Adipocyte (in vitro differentiated cells): Measurements from ENCODE around the gene DGKZ.
"Not testable (repeated sequence)": the region's sequence is repeated elsewhere in the genome, so short reads cannot be mapped to it uniquely, and the experiment has no call there.

ENCODE experiments used
- DNase-seq: peaks from one replicate; pipeline ENCODE4 v3.0.0-alpha.2; 2015; ENCODE audit warnings: low read depth
- H3K27me3 ChIP-seq: replicated peaks from 2 replicates; pipeline ENCODE4 v1.7.0; 2013; ENCODE audit warnings: mild to moderate bottlenecking, low read length, moderate library complexity; ENCODE audit not compliant: control insufficient read depth, insufficient read depth
- H3K36me3 ChIP-seq: 2 replicates; pipeline ENCODE4 v1.7.0; 2013; ENCODE audit warnings: low read length, mild to moderate bottlenecking, moderate library complexity; ENCODE audit not compliant: control insufficient read depth, insufficient read depth, severe bottlenecking
- H3K4me1 ChIP-seq: 2 replicates; pipeline ENCODE4 v1.7.0; 2013; ENCODE audit warnings: mild to moderate bottlenecking, low read length, moderate library complexity; ENCODE audit not compliant: control insufficient read depth, insufficient read depth
- H3K4me3 ChIP-seq: 2 replicates; pipeline ENCODE4 v1.7.0; 2013; ENCODE audit warnings: mild to moderate bottlenecking, low read length, moderate library complexity
- H3K9ac ChIP-seq: 2 replicates; pipeline ENCODE4 v1.7.0; 2013; ENCODE audit warnings: mild to moderate bottlenecking, low read length, moderate library complexity
- H3K9me3 ChIP-seq: 2 replicates; pipeline ENCODE4 v1.7.0; 2013; ENCODE audit warnings: mild to moderate bottlenecking, low read length, moderate library complexity; ENCODE audit not compliant: control insufficient read depth

Gene DGKZ

DNA sequence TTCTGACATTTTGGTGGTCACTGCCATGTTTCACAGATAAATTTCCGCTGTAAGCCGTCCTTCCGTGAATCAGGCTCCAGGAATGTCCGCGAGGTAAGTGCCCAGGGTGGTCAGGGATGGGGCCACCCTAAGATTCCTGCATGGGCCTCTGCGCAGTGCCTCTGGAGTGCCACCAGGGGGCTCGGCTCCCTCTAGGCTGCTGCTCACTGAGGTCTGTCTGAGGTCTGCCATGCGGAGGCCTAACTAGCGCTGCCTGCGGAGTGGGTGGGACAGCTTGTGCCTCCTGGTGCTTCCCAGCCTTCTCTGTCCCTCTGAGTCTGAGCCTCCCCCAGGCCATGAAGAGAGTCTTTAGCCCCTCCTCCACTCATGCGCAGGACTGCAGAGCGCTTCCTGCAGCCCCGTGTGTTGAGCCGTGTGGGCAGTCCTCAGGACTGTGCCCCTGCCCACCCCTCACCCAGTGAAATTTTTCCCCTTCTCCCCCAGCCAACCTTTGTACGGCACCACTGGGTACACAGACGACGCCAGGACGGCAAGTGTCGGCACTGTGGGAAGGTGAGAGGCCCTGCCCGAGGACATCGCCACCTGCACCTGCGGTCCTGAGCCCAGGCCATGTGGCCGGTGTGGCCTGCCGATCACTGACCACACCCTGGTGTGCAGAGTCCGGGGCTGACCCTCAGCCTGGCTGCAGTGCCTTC is 22.3 kb downstream of the DGKZ start:
- H3K36me3 ChIP-seq: peaks cover 33% of the 10 kb centered on the region
- DNase-seq: peak; percentile 87
- H3K9ac ChIP-seq: no peak overlapping the region
- no peaks in the 10 kb centered on the region for H3K9me3 ChIP-seq
- H3K4me3 ChIP-seq: no peak overlapping the region
- no peaks in the 10 kb centered on the region for H3K4me1 ChIP-seq
- H3K27me3 ChIP-seq: no peaks in the 10 kb centered on the region

DNA sequence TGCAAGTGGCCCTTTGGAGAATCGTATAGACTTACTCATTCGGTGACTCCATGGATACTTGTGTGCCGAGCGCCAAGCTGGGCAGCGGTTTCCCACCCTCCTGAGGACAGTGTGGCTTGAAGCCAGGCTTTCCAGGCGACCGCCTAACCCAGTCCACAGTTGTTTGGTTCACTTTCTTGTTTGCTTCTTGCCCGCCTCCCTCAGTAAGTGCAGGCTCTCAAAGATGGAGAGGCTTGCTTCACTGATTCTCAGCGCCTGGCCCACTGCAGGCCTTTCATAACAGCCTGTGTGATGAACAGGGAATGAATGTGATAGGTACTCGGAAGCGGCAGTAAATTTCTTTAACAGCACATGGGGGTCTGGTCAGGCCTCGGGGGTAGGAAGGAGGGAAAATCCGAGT is 23.0 kb downstream of the DGKZ start:
- H3K9ac ChIP-seq: no peak overlapping the region
- no peaks in the 10 kb centered on the region for H3K4me1 ChIP-seq
- H3K27me3 ChIP-seq: no peaks in the 10 kb centered on the region
- no peak for DNase-seq
- no peak overlapping the region for H3K4me3 ChIP-seq
- peaks cover 40% of the 10 kb centered on the region for H3K36me3 ChIP-seq
- H3K9me3 ChIP-seq: no peaks in the 10 kb centered on the region

DNA sequence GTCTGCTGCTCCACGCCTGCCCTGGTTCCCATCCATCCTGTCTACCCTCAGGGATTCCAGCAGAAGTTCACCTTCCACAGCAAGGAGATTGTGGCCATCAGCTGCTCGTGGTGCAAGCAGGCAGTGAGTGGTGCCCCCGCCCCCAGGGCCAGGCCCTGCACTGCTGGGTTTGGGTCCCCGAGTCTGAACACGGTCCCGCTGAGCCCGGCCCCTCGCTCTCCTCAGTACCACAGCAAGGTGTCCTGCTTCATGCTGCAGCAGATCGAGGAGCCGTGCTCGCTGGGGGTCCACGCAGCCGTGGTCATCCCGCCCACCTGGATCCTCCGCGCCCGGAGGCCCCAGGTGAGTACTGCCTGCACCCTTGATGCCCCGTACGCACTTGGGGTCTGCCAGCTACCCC is 24.0 kb downstream of the DGKZ start:
- not testable (repeated sequence) for H3K9me3 ChIP-seq, H3K4me3 ChIP-seq, DNase-seq, H3K4me1 ChIP-seq, H3K27me3 ChIP-seq, H3K9ac ChIP-seq
- peaks cover 47% of the 10 kb centered on the region for H3K36me3 ChIP-seq

DNA sequence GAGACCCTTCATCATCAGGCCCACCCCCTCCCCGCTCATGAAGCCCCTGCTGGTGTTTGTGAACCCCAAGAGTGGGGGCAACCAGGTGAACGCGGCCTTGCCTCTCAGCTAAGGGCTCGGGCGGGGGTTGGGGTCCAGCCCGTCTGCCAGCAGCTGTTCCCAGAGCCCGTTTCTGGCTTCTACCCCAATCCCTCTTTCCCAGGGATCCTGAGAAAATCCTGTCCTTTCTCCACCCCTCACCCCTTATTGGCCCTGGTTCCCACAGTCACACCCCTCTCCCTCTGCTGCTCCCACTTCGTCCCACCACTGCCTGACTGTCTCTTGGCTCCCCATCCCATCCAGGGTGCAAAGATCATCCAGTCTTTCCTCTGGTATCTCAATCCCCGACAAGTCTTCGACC is 24.8 kb downstream of the DGKZ start:
- no peak for DNase-seq
- H3K9ac ChIP-seq: no peak overlapping the region
- H3K9me3 ChIP-seq: no peaks in the 10 kb centered on the region
- peaks cover 52% of the 10 kb centered on the region for H3K36me3 ChIP-seq
- H3K4me1 ChIP-seq: no peaks in the 10 kb centered on the region
- no peaks in the 10 kb centered on the region for H3K27me3 ChIP-seq
- no peak overlapping the region for H3K4me3 ChIP-seq

DNA sequence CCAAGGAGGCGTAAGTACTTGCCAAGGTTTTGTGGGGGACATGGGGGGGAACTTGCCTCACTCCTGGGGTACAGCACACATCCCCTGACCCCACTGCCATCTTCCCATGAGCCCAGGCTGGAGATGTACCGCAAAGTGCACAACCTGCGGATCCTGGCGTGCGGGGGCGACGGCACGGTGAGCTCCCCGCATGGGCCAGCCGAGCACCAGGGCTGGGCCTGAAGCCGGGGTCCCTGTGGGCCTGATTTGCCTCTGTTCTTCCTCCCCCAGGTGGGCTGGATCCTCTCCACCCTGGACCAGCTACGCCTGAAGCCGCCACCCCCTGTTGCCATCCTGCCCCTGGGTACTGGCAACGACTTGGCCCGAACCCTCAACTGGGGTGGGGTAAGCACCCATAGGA is 25.2 kb downstream of the DGKZ start:
- not testable (repeated sequence) for H3K4me3 ChIP-seq, DNase-seq, H3K4me1 ChIP-seq, H3K9me3 ChIP-seq, H3K9ac ChIP-seq, H3K27me3 ChIP-seq
- H3K36me3 ChIP-seq: peaks cover 56% of the 10 kb centered on the region

DNA sequence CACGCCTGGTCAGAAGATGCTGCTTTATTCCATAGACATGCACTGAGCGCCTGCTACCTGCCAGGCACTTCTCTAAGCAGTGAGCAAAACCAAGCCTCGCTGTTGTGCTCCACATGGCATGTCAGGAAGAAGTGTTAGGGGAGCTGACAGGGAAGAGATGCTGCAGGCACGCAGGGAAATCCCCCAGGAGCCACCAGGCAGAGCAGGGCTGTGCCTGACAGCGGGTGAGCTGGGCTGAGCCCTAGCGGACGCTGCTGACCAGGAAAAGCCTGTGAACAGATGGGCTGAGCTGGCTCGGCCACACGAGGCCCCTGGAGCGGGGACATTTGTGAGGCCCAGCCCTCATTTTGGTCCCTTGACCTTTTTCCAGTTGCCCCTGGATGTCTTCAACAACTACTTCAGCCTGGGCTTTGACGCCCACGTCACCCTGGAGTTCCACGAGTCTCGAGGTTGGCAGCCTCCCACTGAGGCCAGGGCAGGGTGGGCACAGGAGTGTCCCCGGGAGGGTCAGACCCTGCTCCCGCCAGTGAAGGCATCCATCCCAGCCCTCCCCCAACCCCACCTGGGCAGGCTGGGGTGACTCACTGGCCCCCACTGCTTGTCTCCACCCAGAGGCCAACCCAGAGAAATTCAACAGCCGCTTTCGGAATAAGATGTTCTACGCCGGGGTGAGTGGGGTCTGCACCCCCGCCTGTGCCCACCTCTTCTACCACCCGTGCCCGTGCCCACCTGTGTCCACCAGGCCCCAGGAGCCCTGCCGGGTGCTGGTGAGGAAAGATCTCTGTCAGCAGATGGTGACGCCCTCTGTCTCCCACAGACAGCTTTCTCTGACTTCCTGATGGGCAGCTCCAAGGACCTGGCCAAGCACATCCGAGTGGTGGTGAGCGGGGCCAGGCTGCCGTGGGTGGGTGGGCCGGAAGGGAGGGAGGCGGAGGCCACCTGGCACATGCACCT is 26.8 kb downstream of the DGKZ start:
- Histone ChIP-seq H3K9ac (no peak overlapping the region), H3K4me3 (no peak overlapping the region), H3K9me3 (no peaks in the 10 kb centered on the region), H3K36me3 (peaks cover 51% of the 10 kb centered on the region), H3K27me3 (no peaks in the 10 kb centered on the region), H3K4me1 (no peaks in the 10 kb centered on the region)
- DNase-seq: no peak

DNA sequence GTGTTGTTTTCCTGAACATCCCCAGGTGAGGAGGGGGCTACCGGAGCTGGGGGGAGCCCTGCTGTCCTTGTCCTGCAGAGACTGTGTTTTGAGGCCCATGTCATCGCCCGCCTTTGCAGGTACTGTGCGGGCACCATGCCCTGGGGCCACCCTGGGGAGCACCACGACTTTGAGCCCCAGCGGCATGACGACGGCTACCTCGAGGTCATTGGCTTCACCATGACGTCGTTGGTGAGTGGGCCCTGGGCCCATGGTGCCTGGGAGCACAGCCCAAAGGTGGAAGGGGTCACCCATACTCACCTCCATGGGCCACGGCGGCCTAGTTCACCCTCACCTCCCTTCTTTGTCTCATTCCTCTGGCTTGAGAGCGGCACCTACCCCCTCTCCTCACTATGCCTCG is 27.6 kb downstream of the DGKZ start:
- Histone ChIP-seq H3K9ac (no peak overlapping the region), H3K36me3 (peaks cover 49% of the 10 kb centered on the region), H3K4me1 (no peaks in the 10 kb centered on the region), H3K4me3 (no peak overlapping the region), H3K9me3 (no peaks in the 10 kb centered on the region), H3K27me3 (no peaks in the 10 kb centered on the region)
- no peak for DNase-seq

DNA sequence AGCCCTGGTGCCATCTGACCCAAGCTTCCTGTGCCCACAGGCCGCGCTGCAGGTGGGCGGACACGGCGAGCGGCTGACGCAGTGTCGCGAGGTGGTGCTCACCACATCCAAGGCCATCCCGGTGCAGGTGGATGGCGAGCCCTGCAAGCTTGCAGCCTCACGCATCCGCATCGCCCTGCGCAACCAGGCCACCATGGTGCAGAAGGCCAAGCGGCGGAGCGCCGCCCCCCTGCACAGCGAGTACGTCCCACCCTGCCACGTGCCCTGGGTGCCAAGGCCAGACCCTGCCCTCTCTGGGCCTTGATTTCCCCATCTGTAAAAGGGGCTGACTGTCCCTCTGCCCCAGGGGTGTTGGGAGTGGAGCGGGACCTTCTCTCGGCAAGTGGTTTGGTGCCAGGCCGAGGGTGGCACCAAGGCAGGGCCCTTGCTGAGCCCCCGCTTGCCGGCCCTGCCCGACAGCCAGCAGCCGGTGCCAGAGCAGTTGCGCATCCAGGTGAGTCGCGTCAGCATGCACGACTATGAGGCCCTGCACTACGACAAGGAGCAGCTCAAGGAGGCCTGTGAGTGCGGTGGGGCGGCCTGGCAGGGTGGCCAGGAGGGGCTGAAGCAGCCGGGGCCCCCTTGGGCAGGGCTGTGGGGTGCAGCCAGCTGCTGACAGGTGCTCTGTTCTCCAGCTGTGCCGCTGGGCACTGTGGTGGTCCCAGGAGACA is 28.3 kb downstream of the DGKZ start:
- Histone ChIP-seq H3K4me3 (no peak overlapping the region), H3K27me3 (no peaks in the 10 kb centered on the region), H3K4me1 (no peaks in the 10 kb centered on the region), H3K9me3 (no peaks in the 10 kb centered on the region), H3K36me3 (peaks cover 43% of the 10 kb centered on the region), H3K9ac (no peak overlapping the region)
- DNase-seq: no peak

DNA sequence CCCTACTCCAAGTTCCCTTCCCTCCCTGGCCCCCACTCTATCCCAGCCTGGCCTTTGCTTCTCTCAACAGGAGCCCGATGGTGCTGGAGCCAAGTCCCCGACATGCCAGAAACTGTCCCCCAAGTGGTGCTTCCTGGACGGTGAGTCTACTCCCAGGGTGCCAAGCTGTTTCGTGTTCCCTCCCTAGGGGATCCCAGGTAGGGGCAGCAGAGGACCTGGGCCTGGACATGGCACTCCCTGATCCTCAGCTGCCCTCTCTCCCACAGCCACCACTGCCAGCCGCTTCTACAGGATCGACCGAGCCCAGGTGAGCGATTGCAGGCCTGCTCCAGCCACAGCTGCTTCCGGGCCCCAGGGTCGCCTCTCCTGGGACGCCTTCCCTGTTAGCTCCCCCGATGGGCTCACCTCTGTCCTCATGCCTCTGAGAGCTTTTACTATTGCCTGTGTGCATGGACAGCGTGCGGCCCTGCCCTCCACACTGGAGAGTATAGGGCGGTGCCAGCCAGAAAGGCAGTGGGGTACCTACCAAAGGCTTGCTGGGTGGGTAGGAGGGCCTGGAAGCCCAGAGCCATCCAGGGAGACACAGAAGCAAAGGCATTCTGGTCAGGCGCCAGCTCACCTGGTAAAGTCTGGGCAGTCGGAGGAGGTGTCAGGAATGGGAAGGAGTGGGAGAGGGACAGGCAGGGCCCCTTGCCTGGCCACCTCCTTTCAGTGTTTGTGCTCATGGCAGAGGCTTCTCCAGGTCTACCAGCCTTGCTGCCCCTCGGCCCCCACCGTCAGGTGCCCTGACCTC is 29.2 kb downstream of the DGKZ start:
- no peak overlapping the region for H3K4me3 ChIP-seq
- DNase-seq: no peak
- H3K36me3 ChIP-seq: peaks cover 41% of the 10 kb centered on the region
- H3K4me1 ChIP-seq: peaks cover 2% of the 10 kb centered on the region
- H3K9ac ChIP-seq: no peak overlapping the region
- no peaks in the 10 kb centered on the region for H3K9me3 ChIP-seq
- H3K27me3 ChIP-seq: no peaks in the 10 kb centered on the region

DNA sequence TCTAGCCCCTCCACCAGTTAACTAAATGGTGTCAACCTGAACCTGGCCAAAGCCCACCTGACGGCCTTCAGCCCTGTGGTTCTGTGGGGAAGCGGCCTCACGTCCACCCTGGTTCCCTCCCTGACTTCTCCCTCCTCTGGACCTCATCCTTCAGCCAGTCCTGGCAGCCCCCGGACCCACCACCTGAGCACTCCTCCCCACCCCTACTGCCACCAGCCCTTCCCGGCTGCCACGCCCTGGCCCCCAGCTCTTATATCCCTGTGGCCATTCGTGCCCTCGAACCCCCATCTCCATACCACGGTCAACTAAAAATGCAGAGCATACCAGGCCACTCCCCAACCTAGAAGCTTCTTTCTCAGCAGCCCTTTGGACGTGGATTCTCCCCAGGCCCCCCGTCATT is 30.0 kb downstream of the DGKZ start:
- no peak for DNase-seq
- no peak overlapping the region for H3K9ac ChIP-seq
- H3K36me3 ChIP-seq: peaks cover 35% of the 10 kb centered on the region

More for the DNA sequence above, 30.0 kb downstream of the DGKZ start:
- no peak overlapping the region for H3K4me3 ChIP-seq
- H3K9me3 ChIP-seq: no peaks in the 10 kb centered on the region
- H3K27me3 ChIP-seq: no peaks in the 10 kb centered on the region
- H3K4me1 ChIP-seq: peaks cover 2% of the 10 kb centered on the region
